ENCODE data around the gene RNF182.

Gene RNF182

DNA sequence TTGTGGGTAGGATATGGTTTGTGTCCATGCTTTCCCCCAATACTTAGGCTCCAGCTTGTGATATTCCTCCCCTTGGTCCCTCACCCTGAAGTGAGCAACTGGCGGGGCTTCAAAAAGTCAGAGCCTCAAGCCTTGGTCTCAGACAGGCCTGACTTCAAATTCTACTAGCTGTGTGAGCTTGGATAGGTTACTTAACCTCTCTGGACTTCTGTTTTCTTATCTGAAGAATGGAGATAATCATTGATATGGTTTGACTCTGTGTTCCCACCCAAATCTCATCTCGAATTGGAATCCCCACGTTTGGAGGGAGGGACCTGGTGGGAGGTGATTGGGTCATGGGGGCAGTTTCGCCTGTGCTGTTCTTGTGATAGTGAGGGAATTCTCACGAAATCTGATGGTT lies 97.9 kb downstream of the RNF182 start:
- TF ChIP-seq TCF12 (IDR thresholded peaks at IDR 0.05; ENCODE audit: low read depth) (no peak), NFIC (IDR thresholded peaks at IDR 0.05) (no peak), ZBTB7A (IDR thresholded peaks at IDR 0.05; ENCODE audit: low read depth) (no peak), EGR1 (IDR thresholded peaks at IDR 0.05) (no peak), YY1 (IDR thresholded peaks at IDR 0.05; ENCODE audit: low read depth) (no peak), FOXM1 (IDR thresholded peaks at IDR 0.05; ENCODE audit: borderline replicate concordance, low read depth) (no peak), CREB1 (IDR thresholded peaks at IDR 0.05; ENCODE audit: low read depth) (no peak)
- TF ChIP-seq, protein P1, sequence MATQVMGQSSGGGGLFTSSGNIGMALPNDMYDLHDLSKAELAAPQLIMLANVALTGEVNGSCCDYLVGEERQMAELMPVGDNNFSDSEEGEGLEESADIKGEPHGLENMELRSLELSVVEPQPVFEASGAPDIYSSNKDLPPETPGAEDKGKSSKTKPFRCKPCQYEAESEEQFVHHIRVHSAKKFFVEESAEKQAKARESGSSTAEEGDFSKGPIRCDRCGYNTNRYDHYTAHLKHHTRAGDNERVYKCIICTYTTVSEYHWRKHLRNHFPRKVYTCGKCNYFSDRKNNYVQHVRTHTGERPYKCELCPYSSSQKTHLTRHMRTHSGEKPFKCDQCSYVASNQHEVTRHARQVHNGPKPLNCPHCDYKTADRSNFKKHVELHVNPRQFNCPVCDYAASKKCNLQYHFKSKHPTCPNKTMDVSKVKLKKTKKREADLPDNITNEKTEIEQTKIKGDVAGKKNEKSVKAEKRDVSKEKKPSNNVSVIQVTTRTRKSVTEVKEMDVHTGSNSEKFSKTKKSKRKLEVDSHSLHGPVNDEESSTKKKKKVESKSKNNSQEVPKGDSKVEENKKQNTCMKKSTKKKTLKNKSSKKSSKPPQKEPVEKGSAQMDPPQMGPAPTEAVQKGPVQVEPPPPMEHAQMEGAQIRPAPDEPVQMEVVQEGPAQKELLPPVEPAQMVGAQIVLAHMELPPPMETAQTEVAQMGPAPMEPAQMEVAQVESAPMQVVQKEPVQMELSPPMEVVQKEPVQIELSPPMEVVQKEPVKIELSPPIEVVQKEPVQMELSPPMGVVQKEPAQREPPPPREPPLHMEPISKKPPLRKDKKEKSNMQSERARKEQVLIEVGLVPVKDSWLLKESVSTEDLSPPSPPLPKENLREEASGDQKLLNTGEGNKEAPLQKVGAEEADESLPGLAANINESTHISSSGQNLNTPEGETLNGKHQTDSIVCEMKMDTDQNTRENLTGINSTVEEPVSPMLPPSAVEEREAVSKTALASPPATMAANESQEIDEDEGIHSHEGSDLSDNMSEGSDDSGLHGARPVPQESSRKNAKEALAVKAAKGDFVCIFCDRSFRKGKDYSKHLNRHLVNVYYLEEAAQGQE (IDR thresholded peaks at IDR 0.05; ENCODE audit: low read depth): no peak
- TF ChIP-seq, protein P2, sequence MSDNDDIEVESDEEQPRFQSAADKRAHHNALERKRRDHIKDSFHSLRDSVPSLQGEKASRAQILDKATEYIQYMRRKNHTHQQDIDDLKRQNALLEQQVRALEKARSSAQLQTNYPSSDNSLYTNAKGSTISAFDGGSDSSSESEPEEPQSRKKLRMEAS (IDR thresholded peaks at IDR 0.05): no peak

DNA sequence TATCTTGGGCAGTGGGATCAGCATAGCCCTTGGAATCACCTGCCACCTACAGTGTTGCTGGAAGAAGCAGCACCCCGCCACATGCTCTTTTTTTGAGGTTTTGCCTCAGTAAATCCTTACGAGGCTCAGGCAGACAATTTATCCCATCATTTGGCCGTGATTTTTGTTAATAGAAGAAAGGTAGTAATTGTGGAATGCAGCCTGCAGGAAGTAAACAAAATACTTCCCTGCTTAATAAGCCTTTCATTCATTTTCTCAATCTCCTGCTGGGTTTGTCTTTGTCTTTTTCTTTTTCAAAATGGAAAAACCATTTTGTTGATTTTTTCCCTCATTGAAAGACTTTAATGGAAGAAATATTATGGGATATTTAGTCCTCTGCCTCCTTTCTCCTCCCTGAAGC lies 99.1 kb downstream of the RNF182 start:
- TF ChIP-seq ZBTB7A (IDR thresholded peaks at IDR 0.05; ENCODE audit: low read depth) (no peak), EGR1 (IDR thresholded peaks at IDR 0.05) (no peak), TAF1 (IDR thresholded peaks at IDR 0.05; ENCODE audit: low read depth) (no peak), EP300 (IDR thresholded peaks at IDR 0.05; ENCODE audit: borderline replicate concordance) (no peak), TCF12 (IDR thresholded peaks at IDR 0.05; ENCODE audit: low read depth) (no peak), NFIC (IDR thresholded peaks at IDR 0.05) (no peak), YY1 (IDR thresholded peaks at IDR 0.05; ENCODE audit: low read depth) (no peak), RAD21 (IDR thresholded peaks at IDR 0.05; ENCODE audit: low read depth) (no peak), FOXM1 (IDR thresholded peaks at IDR 0.05; ENCODE audit: borderline replicate concordance, low read depth) (no peak), CREB1 (IDR thresholded peaks at IDR 0.05; ENCODE audit: low read depth) (no peak), CEBPB (IDR thresholded peaks at IDR 0.05) (no peak), TEAD4 (IDR thresholded peaks at IDR 0.05) (no peak)
- TF ChIP-seq, protein P2 (IDR thresholded peaks at IDR 0.05): no peak
- TF ChIP-seq, protein P1 (IDR thresholded peaks at IDR 0.05; ENCODE audit: low read depth): no peak
- TF ChIP-seq, protein P3, sequence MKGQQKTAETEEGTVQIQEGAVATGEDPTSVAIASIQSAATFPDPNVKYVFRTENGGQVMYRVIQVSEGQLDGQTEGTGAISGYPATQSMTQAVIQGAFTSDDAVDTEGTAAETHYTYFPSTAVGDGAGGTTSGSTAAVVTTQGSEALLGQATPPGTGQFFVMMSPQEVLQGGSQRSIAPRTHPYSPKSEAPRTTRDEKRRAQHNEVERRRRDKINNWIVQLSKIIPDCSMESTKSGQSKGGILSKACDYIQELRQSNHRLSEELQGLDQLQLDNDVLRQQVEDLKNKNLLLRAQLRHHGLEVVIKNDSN (IDR thresholded peaks at IDR 0.05): no peak

DNA sequence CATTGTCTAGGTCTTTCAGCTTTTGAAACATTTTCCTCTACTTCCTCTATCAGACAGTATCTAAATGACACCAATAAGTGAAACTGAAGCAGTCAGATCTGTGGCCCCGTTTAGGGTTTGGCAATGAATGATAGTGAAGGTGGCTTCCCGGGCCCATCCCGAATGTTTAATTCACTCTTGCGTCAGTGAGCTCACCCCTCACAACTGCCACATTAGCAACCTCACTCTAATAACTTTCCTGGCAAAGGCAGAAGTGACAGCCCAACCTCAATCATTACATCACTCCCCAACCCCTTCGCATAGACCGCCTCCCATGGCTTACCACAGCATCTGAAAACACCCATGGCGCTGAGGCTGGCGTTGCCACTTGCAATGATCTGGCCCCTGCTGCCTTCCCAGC lies 100.4 kb downstream of the RNF182 start:
- no peak for TF ChIP-seq TEAD4 (IDR thresholded peaks at IDR 0.05)

DNA sequence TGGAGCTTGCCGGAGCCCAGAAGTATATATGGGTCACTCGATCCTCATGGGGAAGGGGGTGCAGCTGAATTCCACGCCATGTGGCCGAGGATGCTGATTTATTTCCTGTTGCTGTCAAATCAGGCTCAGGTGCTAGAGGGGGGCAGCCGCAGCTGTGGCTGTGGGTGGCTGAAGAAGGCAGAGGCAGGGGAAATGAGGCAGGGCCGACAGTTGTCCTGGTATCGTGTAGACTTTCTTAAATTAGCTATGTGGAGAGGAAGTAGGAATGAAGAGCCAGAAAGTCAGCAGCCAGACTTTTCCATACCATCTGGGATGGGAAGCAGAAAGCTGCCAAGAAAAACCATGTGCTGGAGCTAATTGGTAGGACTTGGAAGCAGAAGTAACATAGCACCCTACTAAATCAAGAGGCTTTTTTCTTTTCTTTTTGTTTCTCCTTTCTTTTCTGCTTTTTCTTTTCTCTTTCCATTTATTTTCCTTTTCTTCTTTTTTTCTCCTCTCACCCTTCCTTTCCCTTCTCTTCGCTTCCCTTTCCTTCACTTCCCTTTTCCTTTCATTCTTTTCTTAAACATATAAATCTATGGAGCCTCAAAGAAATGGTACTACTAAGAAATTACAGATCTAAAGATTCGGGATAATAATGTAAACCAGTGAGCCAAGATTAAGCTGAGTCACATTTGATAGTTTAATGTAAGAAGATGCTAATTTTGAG lies 102.2 kb downstream of the RNF182 start:
- TF ChIP-seq ZBTB7A (IDR thresholded peaks at IDR 0.05; ENCODE audit: low read depth) (no peak), EP300 (IDR thresholded peaks at IDR 0.05; ENCODE audit: borderline replicate concordance) (no peak), NFIC (IDR thresholded peaks at IDR 0.05) (no peak), CEBPB (IDR thresholded peaks at IDR 0.05) (no peak), YY1 (IDR thresholded peaks at IDR 0.05; ENCODE audit: low read depth) (no peak), TAF1 (IDR thresholded peaks at IDR 0.05; ENCODE audit: low read depth) (no peak), FOXM1 (IDR thresholded peaks at IDR 0.05; ENCODE audit: borderline replicate concordance, low read depth) (no peak), EGR1 (IDR thresholded peaks at IDR 0.05) (no peak), CREB1 (IDR thresholded peaks at IDR 0.05; ENCODE audit: low read depth) (no peak), TEAD4 (IDR thresholded peaks at IDR 0.05) (no peak), TCF12 (IDR thresholded peaks at IDR 0.05; ENCODE audit: low read depth) (no peak), RAD21 (IDR thresholded peaks at IDR 0.05; ENCODE audit: low read depth) (no peak)
- TF ChIP-seq, protein P1 (IDR thresholded peaks at IDR 0.05; ENCODE audit: low read depth): no peak
- TF ChIP-seq, protein P3 (IDR thresholded peaks at IDR 0.05): no peak
- TF ChIP-seq, protein P2 (IDR thresholded peaks at IDR 0.05): no peak
